Smooth muscle cell (in vitro differentiated cells): ENCODE data around the gene ARID1B. TPM values are rescaled to one million over a fixed set of nuclear protein-coding genes. Genes with fewer than 3 reads are reported as not detected.

Source experiments
- DNase-seq: peaks from one replicate; lab custom pipeline; 2025; ENCODE audit not compliant: unreplicated experiment; lab: John Stamatoyannopoulos, UW
- H2AFZ ChIP-seq: fragments of 200-600 bp; sonication (generic); 2 replicates; pipeline ENCODE4 v1.6.0; 2016; ENCODE audit warnings: antibody characterized with exemption, low read depth, mild to moderate bottlenecking
- H3F3A ChIP-seq: fragments of 200-600 bp; sonication (generic); 2 replicates; pipeline ENCODE4 v1.6.0; 2017; ENCODE audit warnings: antibody characterized with exemption, low read depth
- H3K27ac ChIP-seq: fragments of 200-600 bp; sonication (generic); 2 replicates; pipeline ENCODE4 v1.5.1; 2016; ENCODE audit warnings: low read depth, mild to moderate bottlenecking
- H3K27me3 ChIP-seq: fragments of 200-600 bp; sonication (generic); 2 replicates; pipeline ENCODE4 v1.6.1; 2016; ENCODE audit warnings: low read depth, mild to moderate bottlenecking
- H3K36me3 ChIP-seq: fragments of 200-600 bp; sonication (generic); 2 replicates; pipeline ENCODE4 v1.5.1; 2016; ENCODE audit warnings: low read depth
- H3K4me1 ChIP-seq: fragments of 200-600 bp; sonication (generic); 2 replicates; pipeline ENCODE4 v1.5.1; 2016; ENCODE audit warnings: low read depth
- H3K4me2 ChIP-seq: fragments of 200-600 bp; sonication (generic); 2 replicates; pipeline ENCODE4 v1.6.0; 2016; ENCODE audit warnings: mild to moderate bottlenecking
- H3K4me3 ChIP-seq: fragments of 200-600 bp; sonication (generic); 2 replicates; pipeline ENCODE4 v1.5.1; 2016; ENCODE audit warnings: mild to moderate bottlenecking
- H3K79me2 ChIP-seq: fragments of 200-600 bp; sonication (generic); 2 replicates; pipeline ENCODE4 v1.6.0; 2016; ENCODE audit warnings: low read depth, mild to moderate bottlenecking
- H3K9ac ChIP-seq: fragments of 200-600 bp; sonication (generic); 2 replicates; pipeline ENCODE4 v1.6.0; 2016; ENCODE audit warnings: low read depth
- H3K9me3 ChIP-seq: fragments of 200-600 bp; sonication (generic); replicated peaks from 2 replicates; pipeline ENCODE4 v1.5.1; 2016; ENCODE audit warnings: low read depth
- H4K20me1 ChIP-seq: fragments of 200-600 bp; sonication (generic); 2 replicates; pipeline ENCODE4 v1.6.0; 2016; ENCODE audit warnings: low read depth
- WGBS: methylation state at CpG from one replicate; pipeline ENCODE4 v1.1.7; 2016; ENCODE audit warnings: low lambda C conversion rate; 5-methylcytosine and 5-hydroxymethylcytosine counted together
- polyA plus RNA-seq: library from polyadenylated mRNA; unstranded; fragments of >200 nt; fragmentation: Nextera tagmentation; extraction: Ambion mirVana; gene quantifications from 2 replicates; pipeline ENCODE4 v1.2.1, GENCODE V29; 2016
- total RNA-seq: library from RNA; depleted of rRNA; stranded (reverse); fragments of >200 nt; gene quantifications from 2 replicates; pipeline ENCODE4 v1.2.3, GENCODE V29; 2014
- TF ChIP-seq, protein P1 (sequence below): fragments of 200-600 bp; sonication (generic); IDR thresholded peaks from 2 replicates; pipeline ENCODE4 v1.5.1; 2017; ENCODE audit warnings: borderline replicate concordance, mild to moderate bottlenecking, antibody characterized with exemption; ENCODE audit not compliant: insufficient read depth, poor library complexity, severe bottlenecking

ARID1B gene
- total and polyA plus RNA-seq, 2 experiments from 2014 or later: 30.1 to 65.4 TPM

DNA sequence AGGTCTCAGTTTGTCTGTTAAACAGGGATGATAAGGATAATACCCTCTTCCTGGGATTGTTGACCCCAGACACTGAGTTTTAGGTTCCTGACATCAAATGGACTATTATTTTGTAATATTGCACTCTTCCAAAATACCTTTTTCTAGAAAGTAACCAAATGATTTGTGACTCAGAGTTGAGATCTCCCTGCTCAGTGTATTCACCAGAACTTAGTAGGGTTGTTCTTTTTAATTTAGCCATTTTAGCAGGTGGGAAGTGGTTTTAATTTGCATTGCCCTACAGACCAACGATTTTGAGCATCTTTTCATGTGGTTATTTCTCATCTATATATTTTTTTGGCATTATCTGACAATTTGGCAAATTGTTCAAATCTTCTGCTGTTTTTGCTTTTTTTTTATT lies 471.1 kb downstream of the ARID1B start:
- H3K4me1 ChIP-seq: peaks cover 7% of the 10 kb centered on the region
- no peaks in the 10 kb centered on the region for H3K79me2 ChIP-seq
- H3K9me3 ChIP-seq: no peaks in the 10 kb centered on the region
- H2AFZ ChIP-seq: no peak overlapping the region
- no peaks in the 10 kb centered on the region for H3K27me3 ChIP-seq
- H3K27ac ChIP-seq: no peak overlapping the region
- no peaks in the 10 kb centered on the region for H4K20me1 ChIP-seq
- 74% methylated on average over 1 of the region's 1 CpG for WGBS
- H3K4me2 ChIP-seq: no peak overlapping the region
- no peaks in the 10 kb centered on the region for H3K36me3 ChIP-seq
- TF ChIP-seq, protein P1, sequence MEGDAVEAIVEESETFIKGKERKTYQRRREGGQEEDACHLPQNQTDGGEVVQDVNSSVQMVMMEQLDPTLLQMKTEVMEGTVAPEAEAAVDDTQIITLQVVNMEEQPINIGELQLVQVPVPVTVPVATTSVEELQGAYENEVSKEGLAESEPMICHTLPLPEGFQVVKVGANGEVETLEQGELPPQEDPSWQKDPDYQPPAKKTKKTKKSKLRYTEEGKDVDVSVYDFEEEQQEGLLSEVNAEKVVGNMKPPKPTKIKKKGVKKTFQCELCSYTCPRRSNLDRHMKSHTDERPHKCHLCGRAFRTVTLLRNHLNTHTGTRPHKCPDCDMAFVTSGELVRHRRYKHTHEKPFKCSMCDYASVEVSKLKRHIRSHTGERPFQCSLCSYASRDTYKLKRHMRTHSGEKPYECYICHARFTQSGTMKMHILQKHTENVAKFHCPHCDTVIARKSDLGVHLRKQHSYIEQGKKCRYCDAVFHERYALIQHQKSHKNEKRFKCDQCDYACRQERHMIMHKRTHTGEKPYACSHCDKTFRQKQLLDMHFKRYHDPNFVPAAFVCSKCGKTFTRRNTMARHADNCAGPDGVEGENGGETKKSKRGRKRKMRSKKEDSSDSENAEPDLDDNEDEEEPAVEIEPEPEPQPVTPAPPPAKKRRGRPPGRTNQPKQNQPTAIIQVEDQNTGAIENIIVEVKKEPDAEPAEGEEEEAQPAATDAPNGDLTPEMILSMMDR: no peak
- DNase-seq: no peak
- H3F3A ChIP-seq: no peaks in the 10 kb centered on the region
- H3K9ac ChIP-seq: no peak overlapping the region
- H3K4me3 ChIP-seq: no peak overlapping the region

GRCh38 chr6:157249826-157250225 lies 472.6 kb downstream of the ARID1B start:
- no peaks in the 10 kb centered on the region for H3K9me3 ChIP-seq
- WGBS: 91% methylated on average over 8 of the region's 8 CpGs
- no peaks in the 10 kb centered on the region for H3K27me3 ChIP-seq
- TF ChIP-seq, protein P1: no peak
- DNase-seq: no peak
- no peaks in the 10 kb centered on the region for H3F3A ChIP-seq
- no peak overlapping the region for H3K4me2 ChIP-seq
- peaks cover 2% of the 10 kb centered on the region for H3K4me1 ChIP-seq
- H3K79me2 ChIP-seq: no peaks in the 10 kb centered on the region
- no peak overlapping the region for H3K27ac ChIP-seq
- no peak overlapping the region for H3K4me3 ChIP-seq
- H3K9ac ChIP-seq: no peak overlapping the region
- no peaks in the 10 kb centered on the region for H3K36me3 ChIP-seq
- no peak overlapping the region for H2AFZ ChIP-seq
- H4K20me1 ChIP-seq: no peaks in the 10 kb centered on the region

GRCh38 chr6:157251586-157252247 lies 474.5 kb downstream of the ARID1B start:
- Histone ChIP-seq H3K9me3 (no peaks in the 10 kb centered on the region), H3K9ac (no peak overlapping the region), H3K4me1 (no peaks in the 10 kb centered on the region), H3K36me3 (no peaks in the 10 kb centered on the region), H4K20me1 (no peaks in the 10 kb centered on the region), H3K4me2 (no peak overlapping the region), H3K27me3 (no peaks in the 10 kb centered on the region), H3K4me3 (no peak overlapping the region), H3K27ac (no peak overlapping the region), H3K79me2 (no peaks in the 10 kb centered on the region), H3F3A (no peaks in the 10 kb centered on the region), H2AFZ (no peak overlapping the region)
- DNase-seq: no peak
- 68% methylated on average over 8 of the region's 8 CpGs for WGBS
- TF ChIP-seq, protein P1: no peak

- Histone ChIP-seq H3K9me3 (no peaks in the 10 kb centered on the region), H4K20me1 (no peaks in the 10 kb centered on the region), H3K4me1 (no peaks in the 10 kb centered on the region), H3K4me3 (no peak overlapping the region), H3K9ac (no peak overlapping the region), H3K4me2 (no peak overlapping the region), H3K27me3 (no peaks in the 10 kb centered on the region), H3F3A (no peaks in the 10 kb centered on the region), H2AFZ (no peak overlapping the region), H3K27ac (no peak overlapping the region), H3K79me2 (no peaks in the 10 kb centered on the region), H3K36me3 (no peaks in the 10 kb centered on the region)
- WGBS: 80% methylated on average over 7 of the region's 7 CpGs
- TF ChIP-seq, protein P1: no peak
- no peak for DNase-seq
These were observed 475.8 kb downstream of the ARID1B start for GRCh38 chr6:157253017-157253416.
